Peyer's patch (tissue), 4 donors: ENCODE data around the gene DIO1.

Experiments
- CTCF ChIP-seq, 6 experiments: fragments of 450-650 bp in 4 of 6; fragments of 200-600 bp in 2 of 6; sonication (generic) in 1 of 6; IDR thresholded peaks; one replicate each; pipeline ENCODE4 v1.5.1; 2017 to 2019; ENCODE audit warnings: antibody characterized with exemption in 6 of 6, mild to moderate bottlenecking in 3 of 6, moderate library complexity in 1 of 6
- POLR2A ChIP-seq, 2 donors: fragments of 450-650 bp; IDR thresholded peaks; one replicate each; pipeline ENCODE4 v1.5.1; 2017; ENCODE audit warnings: antibody characterized with exemption in 2 of 2, mild to moderate bottlenecking in 2 of 2, moderate library complexity in 2 of 2

- TF ChIP-seq CTCF (IDR thresholded peaks at IDR 0.05) (no peak), POLR2A (IDR thresholded peaks at IDR 0.05) (no peak)
Measured at GRCh38 chr1:53892911-53893310, 1.1 kb upstream of the DIO1 start.
